Measurements from ENCODE around the gene CNP.
A peak's percentile ranks its signal among the peaks of the same experiment; 100 is the strongest.

CNP gene

GRCh38 chr17:41943492-41943891, 23.1 kb upstream of the CNP start:
- no peak overlapping the region for H3K9ac ChIP-seq (ENCODE audit: low read depth, low read length)
- H3K27me3 ChIP-seq (ENCODE audit: insufficient read depth, low read length) = no peaks in the 10 kb centered on the region
- no peak overlapping the region for H3K27ac ChIP-seq (ENCODE audit: low read length)
- no peaks in the 10 kb centered on the region for H3K9me3 ChIP-seq (ENCODE audit: insufficient read depth, low read depth, low read length)
- no peaks in the 10 kb centered on the region for H3K36me3 ChIP-seq (ENCODE audit: insufficient read depth, low read depth, low read length)
- H3K4me1 ChIP-seq (ENCODE audit: insufficient read depth, low read length) = no peaks in the 10 kb centered on the region
- no peak overlapping the region for H3K4me3 ChIP-seq (ENCODE audit: low read length)

- Histone ChIP-seq H3K27ac (ENCODE audit: low read length) (no peak overlapping the region), H3K27me3 (ENCODE audit: insufficient read depth, low read length) (no peaks in the 10 kb centered on the region), H3K4me1 (ENCODE audit: insufficient read depth, low read length) (no peaks in the 10 kb centered on the region), H3K9me3 (ENCODE audit: insufficient read depth, low read depth, low read length) (no peaks in the 10 kb centered on the region), H3K9ac (ENCODE audit: low read depth, low read length) (no peak overlapping the region), H3K36me3 (ENCODE audit: insufficient read depth, low read depth, low read length) (no peaks in the 10 kb centered on the region), H3K4me3 (ENCODE audit: low read length) (no peak overlapping the region)
Observed at GRCh38 chr17:41944943-41945342, 21.7 kb upstream of the CNP start.

- Histone ChIP-seq H3K27me3 (ENCODE audit: insufficient read depth, low read length) (no peaks in the 10 kb centered on the region), H3K4me3 (ENCODE audit: low read length) (no peak overlapping the region), H3K36me3 (ENCODE audit: insufficient read depth, low read depth, low read length) (no peaks in the 10 kb centered on the region), H3K9ac (ENCODE audit: low read depth, low read length) (no peak overlapping the region), H3K9me3 (ENCODE audit: insufficient read depth, low read depth, low read length) (no peaks in the 10 kb centered on the region), H3K4me1 (ENCODE audit: insufficient read depth, low read length) (no peaks in the 10 kb centered on the region), H3K27ac (ENCODE audit: low read length) (no peak overlapping the region)
Observed at GRCh38 chr17:41948762-41949460, 17.7 kb upstream of the CNP start.

- H3K36me3 ChIP-seq (ENCODE audit: insufficient read depth, low read depth, low read length) = no peaks in the 10 kb centered on the region
- H3K9ac ChIP-seq (ENCODE audit: low read depth, low read length) = no peak overlapping the region
- H3K9me3 ChIP-seq (ENCODE audit: insufficient read depth, low read depth, low read length) = no peaks in the 10 kb centered on the region
- H3K27me3 ChIP-seq (ENCODE audit: insufficient read depth, low read length) = no peaks in the 10 kb centered on the region
- no peak overlapping the region for H3K27ac ChIP-seq (ENCODE audit: low read length)
- H3K4me1 ChIP-seq (ENCODE audit: insufficient read depth, low read length) = peaks cover 17% of the 10 kb centered on the region
- H3K4me3 ChIP-seq (ENCODE audit: low read length) = no peak overlapping the region
Observed at GRCh38 chr17:41956522-41956921, 10.1 kb upstream of the CNP start.

GRCh38 chr17:41957031-41957868, 9.3 kb upstream of the CNP start:
- H3K9me3 ChIP-seq (ENCODE audit: insufficient read depth, low read depth, low read length) = no peaks in the 10 kb centered on the region
- H3K9ac ChIP-seq (ENCODE audit: low read depth, low read length) = peak overlapping the region; percentile 30; the same call in 1 of the 2 replicates
- H3K27ac ChIP-seq (ENCODE audit: low read length) = peak overlapping the region; percentile 57
- H3K4me1 ChIP-seq (ENCODE audit: insufficient read depth, low read length) = peaks cover 17% of the 10 kb centered on the region
- peak overlapping the region; percentile 6; the same call in 1 of the 2 replicates for H3K4me3 ChIP-seq (ENCODE audit: low read length)
- H3K27me3 ChIP-seq (ENCODE audit: insufficient read depth, low read length) = no peaks in the 10 kb centered on the region
- no peaks in the 10 kb centered on the region for H3K36me3 ChIP-seq (ENCODE audit: insufficient read depth, low read depth, low read length)

- peak overlapping the region; percentile 30; the same call in 1 of the 2 replicates for H3K9ac ChIP-seq (ENCODE audit: low read depth, low read length)
- H3K36me3 ChIP-seq (ENCODE audit: insufficient read depth, low read depth, low read length) = no peaks in the 10 kb centered on the region
- peak overlapping the region; percentile 57 for H3K27ac ChIP-seq (ENCODE audit: low read length)
- no peak overlapping the region; the same call in 1 of the 2 replicates for H3K4me3 ChIP-seq (ENCODE audit: low read length)
- peaks cover 17% of the 10 kb centered on the region for H3K4me1 ChIP-seq (ENCODE audit: insufficient read depth, low read length)
- H3K27me3 ChIP-seq (ENCODE audit: insufficient read depth, low read length) = no peaks in the 10 kb centered on the region
- H3K9me3 ChIP-seq (ENCODE audit: insufficient read depth, low read depth, low read length) = no peaks in the 10 kb centered on the region
Observed at GRCh38 chr17:41957869-41958439, 8.6 kb upstream of the CNP start.

GRCh38 chr17:41959030-41959335, 7.6 kb upstream of the CNP start:
- H3K9ac ChIP-seq (ENCODE audit: low read depth, low read length) = no peak overlapping the region
- no peaks in the 10 kb centered on the region for H3K27me3 ChIP-seq (ENCODE audit: insufficient read depth, low read length)
- H3K4me3 ChIP-seq (ENCODE audit: low read length) = no peak overlapping the region
- peaks cover 17% of the 10 kb centered on the region for H3K4me1 ChIP-seq (ENCODE audit: insufficient read depth, low read length)
- no peaks in the 10 kb centered on the region for H3K9me3 ChIP-seq (ENCODE audit: insufficient read depth, low read depth, low read length)
- no peaks in the 10 kb centered on the region for H3K36me3 ChIP-seq (ENCODE audit: insufficient read depth, low read depth, low read length)
- H3K27ac ChIP-seq (ENCODE audit: low read length) = no peak overlapping the region

GRCh38 chr17:41959336-41960095, 7.1 kb upstream of the CNP start:
- Histone ChIP-seq H3K9me3 (ENCODE audit: insufficient read depth, low read depth, low read length) (no peaks in the 10 kb centered on the region), H3K27ac (ENCODE audit: low read length) (no peak overlapping the region), H3K27me3 (ENCODE audit: insufficient read depth, low read length) (no peaks in the 10 kb centered on the region), H3K9ac (ENCODE audit: low read depth, low read length) (peak overlapping the region; percentile 32; the same call in 1 of the 2 replicates), H3K4me3 (ENCODE audit: low read length) (no peak overlapping the region; the same call in 1 of the 2 replicates), H3K4me1 (ENCODE audit: insufficient read depth, low read length) (peaks cover 17% of the 10 kb centered on the region), H3K36me3 (ENCODE audit: insufficient read depth, low read depth, low read length) (no peaks in the 10 kb centered on the region)

- peaks cover 18% of the 10 kb centered on the region for H3K4me1 ChIP-seq (ENCODE audit: insufficient read depth, low read length)
- H3K36me3 ChIP-seq (ENCODE audit: insufficient read depth, low read depth, low read length) = no peaks in the 10 kb centered on the region
- no peak overlapping the region for H3K4me3 ChIP-seq (ENCODE audit: low read length)
- no peak overlapping the region for H3K27ac ChIP-seq (ENCODE audit: low read length)
- H3K9me3 ChIP-seq (ENCODE audit: insufficient read depth, low read depth, low read length) = no peaks in the 10 kb centered on the region
- no peaks in the 10 kb centered on the region for H3K27me3 ChIP-seq (ENCODE audit: insufficient read depth, low read length)
- no peak overlapping the region for H3K9ac ChIP-seq (ENCODE audit: low read depth, low read length)
Observed at GRCh38 chr17:41962111-41962510, 4.5 kb upstream of the CNP start.

- Histone ChIP-seq H3K4me3 (ENCODE audit: low read length) (no peak overlapping the region), H3K9me3 (ENCODE audit: insufficient read depth, low read depth, low read length) (no peaks in the 10 kb centered on the region), H3K36me3 (ENCODE audit: insufficient read depth, low read depth, low read length) (no peaks in the 10 kb centered on the region), H3K4me1 (ENCODE audit: insufficient read depth, low read length) (peaks cover 13% of the 10 kb centered on the region; the same call in 1 of the 2 replicates), H3K27ac (ENCODE audit: low read length) (no peak overlapping the region), H3K9ac (ENCODE audit: low read depth, low read length) (no peak overlapping the region), H3K27me3 (ENCODE audit: insufficient read depth, low read length) (no peaks in the 10 kb centered on the region)
Observed at GRCh38 chr17:41962768-41963434, 3.7 kb upstream of the CNP start.
